GM21515 (cell line): ENCODE data around the gene ZEB2.

Source experiments
- ATAC-seq: cut with Tn5 transposase; IDR thresholded peaks from one replicate; pipeline ENCODE4 v1.9.1; 2021; ENCODE audit not compliant: unreplicated experiment

ZEB2 gene

GRCh38 chr2:144519934-144520731 is at the start of gene ZEB2:
TSS of gene ZEB2 (minus strand) at chr2:144520119. CDS start at chr2:144517350, 2,769 bp downstream.
- no peak for ATAC-seq

- ATAC-seq = no peak
Measured at GRCh38 chr2:144567745-144568144, 47.8 kb upstream of the ZEB2 start.

DNA sequence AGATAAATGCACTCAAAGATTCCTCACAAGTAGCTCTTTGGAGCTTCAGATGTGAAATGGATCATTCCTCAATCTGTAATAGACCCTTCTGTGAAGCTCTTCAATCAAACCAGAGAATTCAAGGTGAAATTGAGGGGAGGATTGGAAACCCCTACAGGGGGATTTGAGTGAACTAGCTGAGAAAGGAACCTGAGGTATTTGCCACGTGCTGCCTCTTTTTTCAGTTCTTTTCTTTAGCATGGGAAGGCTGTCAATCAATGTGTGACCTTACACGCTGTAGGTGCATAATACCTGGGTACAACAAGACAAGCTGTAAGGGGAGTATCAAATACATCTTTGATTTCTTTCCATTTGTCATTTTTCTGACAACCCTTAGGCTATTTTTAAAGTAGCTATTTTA is 46.5 kb upstream of the ZEB2 start:
- no peak for ATAC-seq

DNA sequence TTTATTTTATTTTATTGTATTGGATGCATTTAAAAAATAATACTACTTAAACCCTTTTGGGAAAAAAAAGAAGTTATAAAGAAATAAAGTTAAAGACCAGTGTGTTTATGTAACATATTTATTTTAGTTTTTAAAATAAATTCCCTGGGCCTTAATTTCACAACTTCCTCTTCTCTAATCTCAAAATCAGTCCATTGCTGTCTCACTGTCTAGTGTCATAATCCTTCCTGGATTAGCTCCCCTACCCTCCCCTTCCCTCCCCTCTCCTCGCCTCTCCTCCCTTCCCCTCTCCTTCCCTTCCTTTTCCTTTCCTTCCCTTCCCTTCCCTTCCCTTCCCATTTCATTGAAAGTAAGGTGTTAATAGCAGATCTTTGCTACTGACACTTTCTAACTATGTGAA is 40.3 kb upstream of the ZEB2 start:
- no peak for ATAC-seq

GRCh38 chr2:144559681-144560080 is 39.8 kb upstream of the ZEB2 start:
- ATAC-seq = no peak

DNA sequence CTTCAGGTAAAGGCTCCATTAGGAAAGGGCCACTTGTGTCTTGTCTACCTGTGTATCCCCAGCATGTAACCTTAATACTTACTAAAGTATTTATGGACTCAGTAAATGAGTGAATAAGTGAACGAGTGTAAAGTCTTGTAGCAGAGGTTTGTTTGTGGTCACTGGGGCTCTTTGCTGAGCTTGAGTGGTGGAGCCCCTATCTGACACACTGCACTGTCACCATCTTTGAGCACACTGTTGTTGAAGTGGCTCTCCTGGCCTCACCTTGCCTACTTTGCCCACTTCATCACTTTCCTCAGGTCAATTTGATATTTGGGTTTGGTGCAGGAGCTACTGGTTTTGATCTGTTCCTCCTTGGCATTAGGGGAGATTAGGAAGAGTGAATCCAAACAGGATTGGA is 39.3 kb upstream of the ZEB2 start:
- no peak for ATAC-seq

- no peak for ATAC-seq
Measured at GRCh38 chr2:144554492-144555210, 34.7 kb upstream of the ZEB2 start.

- ATAC-seq = no peak
Measured at GRCh38 chr2:144553379-144553778, 33.5 kb upstream of the ZEB2 start.

DNA sequence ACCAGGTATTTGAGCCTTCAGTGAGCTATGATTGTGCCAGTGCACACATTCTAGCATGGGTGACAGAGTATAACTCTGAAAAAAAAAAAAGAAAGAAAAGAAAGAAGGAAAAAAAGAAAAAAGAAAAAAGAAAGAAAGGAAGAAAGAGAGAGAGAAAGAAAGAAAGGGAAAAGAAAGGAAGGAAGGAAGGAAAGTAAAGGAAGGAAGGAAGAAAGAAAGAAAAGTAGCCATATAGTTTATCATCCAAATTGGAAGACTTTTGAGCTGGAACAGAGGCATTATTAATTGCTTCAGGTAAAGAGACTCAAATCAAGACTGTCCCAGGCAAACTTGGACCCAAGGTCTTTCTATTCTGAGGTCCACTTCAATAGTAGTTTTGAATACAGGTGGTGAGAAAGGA is 32.9 kb upstream of the ZEB2 start:
- ATAC-seq = no peak

- ATAC-seq = no peak
Measured at GRCh38 chr2:144550911-144551310, 31.0 kb upstream of the ZEB2 start.

GRCh38 chr2:144550084-144550483 is 30.2 kb upstream of the ZEB2 start:
- ATAC-seq = no peak

DNA sequence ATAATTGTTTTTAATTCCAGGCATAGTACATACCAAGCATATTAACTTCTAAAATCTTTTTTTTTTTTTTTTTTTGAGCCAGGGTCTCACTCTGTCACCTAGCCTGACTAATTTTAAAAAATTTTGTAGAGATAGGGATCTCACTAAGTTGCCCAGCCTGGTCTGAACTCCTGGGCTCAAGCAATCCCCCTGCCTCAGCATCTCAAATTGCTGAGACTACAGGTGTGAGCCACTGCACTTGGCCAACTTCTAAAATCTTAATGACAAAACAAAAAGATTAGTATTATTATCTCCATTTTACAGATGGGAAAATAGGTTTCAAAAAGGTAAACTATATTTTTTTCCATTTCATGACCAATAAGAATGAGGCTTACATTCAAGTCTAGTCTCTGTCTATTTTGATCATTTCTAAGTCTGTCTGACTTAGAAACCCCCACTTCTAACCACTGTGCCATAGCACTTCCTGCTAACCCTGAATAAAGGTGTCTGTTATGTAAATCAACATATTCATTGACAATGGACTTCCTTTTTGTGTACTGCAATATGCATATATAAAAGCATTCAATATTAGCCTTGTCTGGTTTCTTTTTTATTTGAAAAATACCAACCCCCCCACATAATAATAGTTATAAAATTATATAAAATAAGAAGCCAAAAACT is 28.7 kb upstream of the ZEB2 start:
- ATAC-seq = no peak

DNA sequence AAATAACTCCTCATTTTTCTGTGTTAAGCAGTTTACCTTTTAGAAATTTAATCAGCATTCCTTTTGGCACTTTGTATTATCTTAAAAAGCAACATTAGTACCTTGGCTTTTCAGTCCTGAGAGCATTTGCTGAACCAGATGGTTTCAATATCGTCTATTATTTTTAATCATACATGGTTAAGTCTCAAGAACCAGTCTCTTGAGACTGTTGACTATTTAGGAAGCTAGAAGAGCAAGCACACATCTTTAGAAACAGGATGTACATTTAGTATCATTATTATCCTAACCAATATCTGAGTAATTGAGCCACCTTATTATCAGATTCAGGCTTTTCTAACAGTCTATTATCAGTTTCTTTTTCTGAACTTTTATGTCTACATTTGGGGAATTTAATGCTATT is 28.2 kb upstream of the ZEB2 start:
- no peak for ATAC-seq

GRCh38 chr2:144547494-144547893 is 27.6 kb upstream of the ZEB2 start:
- no peak for ATAC-seq

- ATAC-seq = no peak
Measured at GRCh38 chr2:144546933-144547332, 27.0 kb upstream of the ZEB2 start.

- no peak for ATAC-seq
Measured at GRCh38 chr2:144545787-144546186, 25.9 kb upstream of the ZEB2 start.

DNA sequence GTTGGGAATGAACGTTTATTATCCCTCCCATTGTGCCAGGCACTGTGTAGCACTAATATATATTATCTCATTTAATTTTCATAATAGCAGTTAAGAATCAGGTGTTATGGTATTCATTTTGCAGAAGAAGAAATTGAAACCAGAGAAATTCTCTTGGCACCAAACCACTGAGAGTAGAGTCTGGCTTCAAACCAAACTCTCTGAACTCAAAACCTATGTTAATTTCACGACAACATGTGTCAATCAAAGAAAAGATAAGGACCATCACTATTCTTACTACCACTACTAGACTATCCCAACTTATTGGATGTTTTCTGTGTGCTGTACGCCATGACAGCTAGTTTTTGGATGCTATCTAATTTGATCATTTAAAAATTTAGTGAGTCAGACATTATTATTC is 24.1 kb upstream of the ZEB2 start:
- no peak for ATAC-seq

DNA sequence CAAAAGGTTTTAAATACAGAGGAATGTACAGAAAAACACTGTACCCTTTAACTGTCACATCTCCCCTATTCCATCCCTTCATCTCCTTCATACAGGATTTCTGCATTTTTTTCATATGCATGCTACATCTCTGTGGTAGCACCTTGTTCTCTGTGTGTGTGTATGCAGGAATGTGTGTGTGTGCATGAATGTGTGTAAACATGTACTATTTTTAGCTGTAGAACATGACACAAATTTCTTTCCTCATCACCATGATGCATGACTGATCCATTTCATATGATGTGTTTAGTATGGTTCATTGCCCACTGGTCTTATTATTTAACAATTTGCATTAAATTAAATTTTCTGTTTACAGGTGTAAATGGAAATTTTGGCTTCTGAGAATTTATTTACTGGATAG is 21.5 kb upstream of the ZEB2 start:
- ATAC-seq = no peak

- no peak for ATAC-seq
Measured at GRCh38 chr2:144539289-144539782, 19.4 kb upstream of the ZEB2 start.

DNA sequence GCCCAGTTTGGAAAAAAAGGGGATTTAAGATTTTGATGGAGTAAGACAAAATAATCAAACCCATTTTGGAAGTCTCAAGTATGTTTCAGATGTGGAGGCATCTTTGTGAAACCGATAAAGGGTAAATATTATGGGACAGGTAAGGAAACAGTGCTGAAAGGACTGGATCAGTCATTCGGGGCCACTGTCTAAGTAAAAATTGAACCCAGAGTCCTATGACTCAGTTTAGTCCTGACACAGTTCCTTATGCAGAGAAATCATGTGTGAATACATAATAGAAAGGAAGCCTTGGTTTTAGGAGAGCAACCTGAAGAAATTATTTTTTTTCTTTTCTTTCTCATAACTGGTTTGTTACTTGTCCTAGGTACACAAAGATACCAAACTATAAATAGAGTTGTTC is 15.4 kb upstream of the ZEB2 start:
- ATAC-seq = no peak

DNA sequence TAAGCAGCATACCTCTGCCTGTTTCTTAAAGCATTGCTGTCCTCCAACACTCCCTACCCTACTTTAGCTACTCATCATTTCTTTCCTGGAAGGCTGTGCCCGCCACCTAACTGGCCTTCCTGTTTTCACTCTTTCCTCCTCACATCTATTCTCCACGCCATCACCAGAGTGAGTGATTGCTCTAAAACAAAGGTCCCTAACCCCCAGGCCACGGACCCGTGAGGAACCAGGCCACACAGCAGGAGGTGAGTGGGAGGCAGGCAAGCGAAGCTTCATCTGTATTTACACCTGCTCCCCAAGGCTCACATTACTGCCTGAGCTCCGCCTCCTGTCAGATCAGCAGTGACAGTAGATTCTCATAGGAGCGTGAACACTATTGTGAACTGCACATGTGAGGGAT is 13.3 kb upstream of the ZEB2 start:
- no peak for ATAC-seq

DNA sequence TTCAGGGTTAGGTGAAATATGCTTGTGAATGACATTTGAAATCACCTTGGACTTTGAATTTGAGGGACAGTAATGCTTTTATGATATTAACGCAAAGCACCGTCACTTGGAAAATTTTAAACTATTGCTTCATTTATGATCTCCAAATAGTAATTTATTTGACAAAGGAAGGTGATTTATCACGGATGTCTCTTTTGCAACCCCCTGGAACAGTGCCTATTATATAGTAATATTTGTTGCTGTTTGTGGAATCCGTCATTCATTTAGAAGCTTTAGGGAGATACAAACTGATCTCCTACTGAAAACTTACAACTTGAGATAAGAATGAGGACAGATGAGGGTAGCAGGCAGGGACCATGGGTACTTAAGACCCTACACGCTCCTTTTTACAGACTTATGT is 10.7 kb upstream of the ZEB2 start:
- no peak for ATAC-seq
